BJ (cell line): Measurements from ENCODE around the gene TTC8. TPM values are rescaled to one million over a fixed set of nuclear protein-coding genes. Genes with fewer than 3 reads are reported as not detected.
"Not testable (repeated sequence)": the region's sequence is repeated elsewhere in the genome, so short reads cannot be mapped to it uniquely, and the experiment has no call there.

Experiments used
- CTCF ChIA-PET: fragments of 350-600 bp; formaldehyde crosslinking; extraction: SDS; loops from one replicate; lab custom pipeline; 2021; ENCODE audit warnings: antibody characterized with exemption, inconsistent platforms; lab: Yijun Ruan, JAX
- POLR2A ChIA-PET: fragments of 300-600 bp; sonication (Branson Sonifier 250); formaldehyde crosslinking; extraction: SDS; loops from one replicate; lab custom pipeline; 2021; ENCODE audit warnings: antibody characterized with exemption; lab: Charles Lee
- DNase-seq: peaks from one replicate; pipeline ENCODE4 v3.0.0-alpha.2; 2011; ENCODE audit warnings: low read depth
- H3K27me3 ChIP-seq: 2 replicates; pipeline ENCODE4 v1.6.0; 2011; ENCODE audit warnings: low read length; ENCODE audit not compliant: control insufficient read depth, insufficient read depth
- H3K36me3 ChIP-seq: 2 replicates; pipeline ENCODE4 v1.5.1; 2011; ENCODE audit warnings: low read length; ENCODE audit not compliant: control insufficient read depth, insufficient read depth
- H3K4me3 ChIP-seq: 2 replicates; pipeline ENCODE4 v1.5.1; 2011; ENCODE audit warnings: low read depth, mild to moderate bottlenecking, control low read depth, low read length
- polyA minus RNA-seq: library from RNA; depleted of rRNA, polyadenylated mRNA; stranded (reverse); fragments of >200 nt; gene quantifications from 2 replicates; pipeline ENCODE4 v1.2.3, GENCODE V29; 2011; rRNA and poly(A)+ RNA removed
- polyA plus RNA-seq: library from polyadenylated mRNA; depleted of rRNA; stranded (reverse); fragments of >200 nt; gene quantifications from 2 replicates; pipeline ENCODE4 v1.2.3, GENCODE V29; 2011; rRNA removed
- TF ChIP-seq, protein P1 (sequence below): IDR thresholded peaks from 2 replicates; pipeline ENCODE4 v1.5.1; 2011; ENCODE audit warnings: low read depth, mild to moderate bottlenecking, control low read depth, inconsistent platforms, low read length, moderate library complexity; ENCODE audit not compliant: insufficient read depth

TTC8 gene
- polyA plus RNA-seq (43.7 and 66.9 TPM in 2 replicates), polyA minus RNA-seq (21.3 and 31.9 TPM in 2 replicates)

DNA sequence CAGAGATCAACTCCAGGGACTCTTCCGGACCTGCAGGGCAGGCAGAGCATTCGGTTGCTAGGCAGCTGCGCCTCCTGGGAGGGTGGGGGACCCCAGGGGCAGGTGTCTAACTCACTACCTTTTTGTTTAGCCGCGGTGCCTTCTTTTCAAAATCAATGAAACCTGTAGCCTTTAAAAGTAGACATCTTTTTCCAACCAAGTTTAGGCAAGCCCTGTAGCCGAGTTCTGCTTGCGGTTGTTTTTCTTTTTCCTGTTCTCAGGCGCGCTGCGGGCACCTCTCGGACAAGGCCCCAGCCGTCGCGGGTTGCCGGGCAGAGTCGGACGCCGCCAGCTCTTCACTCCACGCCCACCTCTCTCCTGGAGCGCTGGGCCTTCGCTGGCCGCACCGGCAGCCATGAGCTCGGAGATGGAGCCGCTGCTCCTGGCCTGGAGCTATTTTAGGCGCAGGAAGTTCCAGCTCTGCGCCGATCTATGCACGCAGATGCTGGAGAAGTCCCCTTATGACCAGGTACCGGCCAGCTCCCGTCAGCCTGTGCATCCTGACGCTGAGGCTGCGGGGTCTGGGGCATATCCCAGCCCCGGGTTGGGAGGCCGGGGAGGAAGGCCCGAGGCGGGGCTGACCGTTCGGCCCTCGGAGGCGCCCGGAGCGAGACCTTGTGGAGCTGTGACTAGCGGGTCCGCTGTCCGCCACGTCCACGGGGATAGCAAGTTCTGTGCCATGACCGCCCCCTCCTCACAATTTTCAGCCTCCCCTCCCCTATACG is at the start of gene TTC8:
Gene TTC8, plus strand, starts transcription at position 338 of the 764 bp plus-strand sequence. Its CDS starts 57 bp downstream, at position 395.
- peak; percentile 47 for DNase-seq
- Histone ChIP-seq H3K27me3 (0 out of 2 replicates have a peak, but pooled peaks cover 2% of the 10 kb centered on the region), H3K4me3 (peak within 1 kb of the TSS; percentile 74), H3K36me3 (no peaks in the 10 kb centered on the region)
- POLR2A ChIA-PET = no interaction called here
- TF ChIP-seq, protein P1, sequence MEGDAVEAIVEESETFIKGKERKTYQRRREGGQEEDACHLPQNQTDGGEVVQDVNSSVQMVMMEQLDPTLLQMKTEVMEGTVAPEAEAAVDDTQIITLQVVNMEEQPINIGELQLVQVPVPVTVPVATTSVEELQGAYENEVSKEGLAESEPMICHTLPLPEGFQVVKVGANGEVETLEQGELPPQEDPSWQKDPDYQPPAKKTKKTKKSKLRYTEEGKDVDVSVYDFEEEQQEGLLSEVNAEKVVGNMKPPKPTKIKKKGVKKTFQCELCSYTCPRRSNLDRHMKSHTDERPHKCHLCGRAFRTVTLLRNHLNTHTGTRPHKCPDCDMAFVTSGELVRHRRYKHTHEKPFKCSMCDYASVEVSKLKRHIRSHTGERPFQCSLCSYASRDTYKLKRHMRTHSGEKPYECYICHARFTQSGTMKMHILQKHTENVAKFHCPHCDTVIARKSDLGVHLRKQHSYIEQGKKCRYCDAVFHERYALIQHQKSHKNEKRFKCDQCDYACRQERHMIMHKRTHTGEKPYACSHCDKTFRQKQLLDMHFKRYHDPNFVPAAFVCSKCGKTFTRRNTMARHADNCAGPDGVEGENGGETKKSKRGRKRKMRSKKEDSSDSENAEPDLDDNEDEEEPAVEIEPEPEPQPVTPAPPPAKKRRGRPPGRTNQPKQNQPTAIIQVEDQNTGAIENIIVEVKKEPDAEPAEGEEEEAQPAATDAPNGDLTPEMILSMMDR = no peak
- CTCF ChIA-PET = interaction anchor here (0.6 to 1.4 kb wide), 5 partner anchors 11 to 314 kb away, joined by 3 to 4 read pairs (median 3); partner anchors contain the start of gene EML5

DNA sequence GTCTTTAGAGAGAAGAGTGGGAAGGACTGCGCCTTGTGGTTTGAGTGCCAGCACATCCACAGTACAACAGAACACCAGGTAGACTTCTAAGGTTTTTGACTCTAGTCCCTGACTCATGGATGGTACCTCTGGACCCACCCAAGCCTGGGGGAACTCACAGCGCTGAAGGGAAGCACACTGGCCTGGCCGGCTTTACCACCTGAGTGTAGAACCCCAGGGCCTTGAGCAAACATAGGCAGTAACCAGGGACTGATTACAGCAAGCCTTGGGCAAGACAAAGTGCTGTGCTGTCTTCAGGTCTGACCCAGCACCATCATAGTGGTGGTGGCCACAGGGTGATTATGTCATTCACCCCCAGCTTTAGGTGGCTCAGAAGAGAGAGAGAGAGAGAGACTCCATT is 48.9 kb upstream of the TTC8 start:
- H3K36me3 ChIP-seq = no peaks in the 10 kb centered on the region
- TF ChIP-seq, protein P1 = no peak
- DNase-seq = no peak
- POLR2A ChIA-PET = no interaction called here
- no peaks in the 10 kb centered on the region for H3K27me3 ChIP-seq
- H3K4me3 ChIP-seq = no peak overlapping the region
- CTCF ChIA-PET = interaction anchor here (0.7 to 1.7 kb wide), 3 partner anchors 16 to 108 kb away, joined by 3 to 5 read pairs (median 4); no protein-coding TSS in a partner anchor

DNA sequence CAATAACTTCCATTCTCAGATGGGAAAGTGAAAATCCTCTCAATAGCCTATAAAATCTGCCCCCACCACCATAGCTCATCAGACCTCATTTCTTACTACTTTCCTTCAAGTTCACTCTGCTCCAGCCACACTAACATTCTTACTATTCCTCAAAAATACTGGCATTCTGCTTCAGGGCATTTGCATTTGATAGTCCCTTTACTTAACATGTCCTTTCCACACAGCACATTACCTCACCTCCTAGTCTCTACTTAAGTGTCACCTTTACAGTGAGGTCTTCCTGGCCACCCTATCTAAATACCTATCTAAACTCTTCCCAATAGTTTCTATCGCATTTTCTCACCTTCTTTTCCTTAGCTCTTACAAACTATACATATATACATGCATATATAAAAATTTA is 38.5 kb upstream of the TTC8 start:
- Histone ChIP-seq H3K36me3 (no peaks in the 10 kb centered on the region), H3K4me3 (no peak overlapping the region), H3K27me3 (peaks cover under 1% of the 10 kb centered on the region; the same call in 1 of the 2 replicates)
- ChIA-PET CTCF (no interaction called here), POLR2A (no interaction called here)
- TF ChIP-seq, protein P1 = no peak
- no peak for DNase-seq

DNA sequence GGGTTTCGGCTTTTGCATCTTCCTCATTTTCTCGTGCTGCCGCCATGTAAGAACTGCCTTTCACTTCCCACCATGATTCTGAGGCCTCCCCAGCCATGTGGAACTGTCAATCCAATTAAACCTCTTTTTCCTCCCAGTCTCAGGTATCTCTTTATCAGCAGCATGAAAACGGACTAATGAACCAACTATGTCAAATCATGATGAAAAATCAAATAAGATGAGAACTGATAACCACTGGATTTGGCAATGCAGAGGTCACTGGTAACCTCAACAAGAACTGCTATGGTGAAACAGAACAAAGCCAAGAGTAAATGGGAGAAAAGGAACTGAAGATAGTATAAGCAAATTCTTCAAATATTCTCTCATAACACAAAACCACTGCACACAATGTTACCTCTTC is 37.7 kb upstream of the TTC8 start:
- ChIA-PET CTCF (interaction anchor here (1.6 kb wide), 1 partner anchor 119 kb away, joined by 7 read pairs; no protein-coding TSS in a partner anchor), POLR2A (no interaction called here)
- H3K36me3 ChIP-seq = no peaks in the 10 kb centered on the region
- H3K27me3 ChIP-seq = peaks cover 4% of the 10 kb centered on the region; the same call in 1 of the 2 replicates
- TF ChIP-seq, protein P1 = no peak
- no peak overlapping the region for H3K4me3 ChIP-seq
- no peak for DNase-seq

DNA sequence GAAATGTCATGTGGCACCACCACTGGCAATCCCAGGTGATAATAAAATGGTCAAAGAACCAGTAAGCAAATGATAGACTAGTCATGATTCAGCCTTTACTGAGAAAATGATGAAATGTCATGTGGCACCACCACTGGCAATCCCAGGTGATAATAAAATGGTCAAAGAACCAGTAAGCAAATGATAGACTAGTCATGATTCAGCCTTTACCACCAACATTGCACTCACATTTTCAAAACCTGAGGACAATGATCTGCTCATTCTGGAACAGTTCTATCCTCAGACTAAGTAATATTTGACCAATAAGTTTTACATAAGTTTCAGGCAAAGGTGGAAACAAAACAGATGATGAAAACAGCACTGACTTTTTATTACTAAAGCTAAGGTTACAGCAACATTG is 34.9 kb upstream of the TTC8 start:
- DNase-seq, POLR2A ChIA-PET, H3K36me3 ChIP-seq, H3K27me3 ChIP-seq, H3K4me3 ChIP-seq: not testable (repeated sequence)
- CTCF ChIA-PET = interaction anchor here (0.6 kb wide), 1 partner anchor 105 kb away, joined by 3 read pairs; no protein-coding TSS in a partner anchor
